Adrenal gland (tissue), 12 donors: Measurements from ENCODE around the gene RPE. TPM values are rescaled to one million over a fixed set of nuclear protein-coding genes. Genes with fewer than 3 reads are reported as not detected.
A peak's percentile ranks its signal among the peaks of the same experiment; 100 is the strongest.

Experiments used
- DNase-seq, 7 donors: peaks; one replicate each; pipeline ENCODE4 v3.0.0-alpha.2; 2019 to 2020
- H3K27ac ChIP-seq, 5 donors: fragments of 200-600 bp; sonication (generic) in 4 of 5; 1 replicate in 3 of 5; 2 replicates in 2 of 5; pipeline versions ENCODE4 v1.5.1 to v1.8.0; 2016 to 2020; ENCODE audit warnings: mild to moderate bottlenecking in 1 of 5
- H3K27me3 ChIP-seq: fragments of 200-600 bp; 2 replicates; pipeline ENCODE4 v1.8.0; 2021
- H3K36me3 ChIP-seq, 2 donors: fragments of 200-600 bp; replicated peaks in 1 of 2; 1 replicate in 1 of 2; 2 replicates in 1 of 2; pipeline versions ENCODE4 v1.5.1 to v1.8.0; 2018 to 2022
- H3K4me1 ChIP-seq, 2 donors: fragments of 200-600 bp; replicated peaks in 1 of 2; 1 replicate in 1 of 2; 2 replicates in 1 of 2; pipeline versions ENCODE4 v1.5.1 to v1.8.0; 2018 to 2021
- H3K4me3 ChIP-seq, 4 donors: fragments of 200-600 bp; sonication (generic) in 3 of 4; one replicate each; pipeline ENCODE4 v1.5.1; 2016 to 2018
- H3K9me3 ChIP-seq, 3 donors: fragments of 200-600 bp; sonication (generic) in 1 of 3; replicated peaks in 1 of 3; 1 replicate in 2 of 3; 2 replicates in 1 of 3; pipeline versions ENCODE4 v1.5.1 to v1.8.0; 2016 to 2021
- CTCF ChIP-seq, 6 experiments: fragments of 450-650 bp in 4 of 6; fragments of 200-600 bp in 2 of 6; sonication (generic) in 1 of 6; IDR thresholded peaks; 1 replicate in 5 of 6; 2 replicates in 1 of 6; pipeline versions ENCODE4 v1.5.1 to v1.8.0; 2016 to 2021; ENCODE audit warnings: antibody characterized with exemption in 6 of 6, mild to moderate bottlenecking in 2 of 6, moderate library complexity in 1 of 6
- POLR2A ChIP-seq, 2 donors: fragments of 450-650 bp; IDR thresholded peaks; one replicate each; pipeline ENCODE4 v1.6.1; 2017; ENCODE audit warnings: antibody characterized with exemption in 2 of 2, mild to moderate bottlenecking in 2 of 2, moderate library complexity in 1 of 2
- WGBS, 4 donors: extraction: QIAGEN DNeasy Blood & Tissue Kit in 2 of 4; methylation state at CpG; one replicate each; pipeline versions ENCODE4 v1.1.5 to v1.1.7; 2013 to 2017; 5-methylcytosine and 5-hydroxymethylcytosine counted together
- intact Hi-C, 2 donors: fragments of 100-400 bp; cut with DNase I; formaldehyde crosslinking; loops; one replicate each; pipeline versions ENCODE4 v1.14.1 to v1.15.0; 2022 to 2023
- polyA plus RNA-seq, 3 donors: library from polyadenylated mRNA; stranded (reverse); fragments of 200-250 nt in 2 of 3; fragments of 350-450 nt in 1 of 3; fragmentation: Illumina TruSeq in 1 of 3; extraction: RNeasy Lipid Tissue Mini Kit (QIAGEN cat#74804) in 1 of 3; gene quantifications; one replicate each; pipeline ENCODE4 v1.2.3, GENCODE V29; 2013 to 2014
- total RNA-seq, 9 donors: library from RNA; depleted of rRNA in 4 of 9; stranded (reverse); fragments of >200 nt in 4 of 9; fragments of 120-200 nt in 1 of 9; fragmentation: NEBNext Ultra II Directional in 1 of 9; extraction: Animal tissue kit (Norgen Biotek cat#: 25700) in 1 of 9; gene quantifications; one replicate each; pipeline versions ENCODE4 v1.1.0 to v1.2.4, GENCODE V29; 2013 to 2023
- donor health status: healthy with polysubstance abuse.
- donor health status: Bipolar disorder and iron deficiency.
- donor health status: DM: yes; HTN: yes; CAD: no.
- donor health status: DM: no; HTN: no; CAD: no.
- donor health status: DM: no; HTN: no; CAD: no.
- donor health status: DM: yes; HTN: yes; CAD: no.

Gene RPE
- total and polyA plus RNA-seq, 12 donors: 12.6 to 221 (median 67.1) TPM

- peaks cover 5 to 8% of the 10 kb centered on the region in 2 donors for H3K4me1 ChIP-seq
- DNase-seq: no peak
- H3K27ac ChIP-seq: no peak overlapping the region
- no peaks in the 10 kb centered on the region for H3K36me3 ChIP-seq
- no peaks in the 10 kb centered on the region for H3K9me3 ChIP-seq
- H3K4me3 ChIP-seq: no peak overlapping the region
- TF ChIP-seq CTCF (IDR thresholded peaks at IDR 0.05) (no peak), POLR2A (IDR thresholded peaks at IDR 0.05) (no peak)
- no peaks in the 10 kb centered on the region for H3K27me3 ChIP-seq
- WGBS, 4 donors: 54 to 82% (median 65%) methylated on average over 1 of the region's 1 CpG
- intact Hi-C loops: no loop called here
Measured at GRCh38 chr2:209998596-209998995, 3.8 kb upstream of the RPE start.

GRCh38 chr2:210000464-210001324 lies 1.7 kb upstream of the RPE start:
- Histone ChIP-seq H3K4me3 (no peak overlapping the region), H3K27me3 (no peaks in the 10 kb centered on the region), H3K27ac (no peak overlapping the region), H3K9me3 (no peaks in the 10 kb centered on the region), H3K36me3 (no peaks in the 10 kb centered on the region), H3K4me1 (peaks cover 23 to 26% of the 10 kb centered on the region in 2 donors)
- WGBS, 4 donors: 85 to 96% (median 94%) methylated on average over 13 to 32 of the region's 32 CpGs
- intact Hi-C loops: no loop called here
- TF ChIP-seq CTCF (IDR thresholded peaks at IDR 0.05) (no peak), POLR2A (IDR thresholded peaks at IDR 0.05) (no peak)
- DNase-seq: no peak

GRCh38 chr2:210003359-210003758 lies 921 bp downstream of the RPE start:
- peaks cover 23 to 49% of the 10 kb centered on the region in 2 donors for H3K4me1 ChIP-seq
- peak overlapping the region in 1 of 5 donors; percentile 68 for H3K27ac ChIP-seq
- intact Hi-C loops: no loop called here
- 15 to 28% (median 23%) methylated on average over 2 of the region's 2 CpGs for WGBS, 4 donors
- no peak for DNase-seq
- TF ChIP-seq POLR2A (IDR thresholded peaks at IDR 0.05) (no peak), CTCF (IDR thresholded peaks at IDR 0.05) (no peak)
- no peaks in the 10 kb centered on the region for H3K27me3 ChIP-seq
- no peaks in the 10 kb centered on the region for H3K9me3 ChIP-seq
- peak overlapping the region in 2 of 4 donors; percentile 72 to 86 for H3K4me3 ChIP-seq
- H3K36me3 ChIP-seq: no peaks in the 10 kb centered on the region

GRCh38 chr2:210004881-210005280 lies 2.4 kb downstream of the RPE start:
- no peaks in the 10 kb centered on the region for H3K36me3 ChIP-seq
- intact Hi-C loops: no loop called here
- no peaks in the 10 kb centered on the region for H3K27me3 ChIP-seq
- no peak overlapping the region for H3K4me3 ChIP-seq
- peaks cover 31 to 60% of the 10 kb centered on the region in 2 donors for H3K4me1 ChIP-seq
- no peaks in the 10 kb centered on the region for H3K9me3 ChIP-seq
- DNase-seq: peak in 1 of 7 donors; percentile 17
- peak overlapping the region in 2 of 5 donors; percentile 7 to 23 for H3K27ac ChIP-seq
- no peak for TF ChIP-seq CTCF (IDR thresholded peaks at IDR 0.05)
- TF ChIP-seq POLR2A (IDR thresholded peaks at IDR 0.05): no peak
- WGBS, 4 donors: 47 to 75% (median 55%) methylated on average over 2 of the region's 2 CpGs
